BLaER1 treated with 17β-estradiol and CSF1 and Interleukin-3, amounts not matched to agents 10 nM and 100 nM (cell line): Measurements from ENCODE around the gene TSBP1.
"Not testable (repeated sequence)": the region's sequence is repeated elsewhere in the genome, so short reads cannot be mapped to it uniquely, and the experiment has no call there.

ENCODE experiments used
- H3K27ac ChIP-seq, 11 experiments: shearing (Covaris generic); formaldehyde crosslinking; 2 replicates each; pipeline ENCODE4 v1.8.1; 2022
- H3K27me3 ChIP-seq, 11 experiments: shearing (Covaris generic); formaldehyde crosslinking; 2 replicates each; pipeline ENCODE4 v1.8.1; 2022
- H3K36me3 ChIP-seq, 11 experiments: shearing (Covaris generic); formaldehyde crosslinking; 2 replicates each; pipeline ENCODE4 v1.8.1; 2022
- H3K4me1 ChIP-seq, 10 experiments: shearing (Covaris generic); formaldehyde crosslinking; 2 replicates each; pipeline ENCODE4 v1.8.1; 2022
- H3K4me2 ChIP-seq, 11 experiments: shearing (Covaris generic); formaldehyde crosslinking; 2 replicates each; pipeline ENCODE4 v1.8.1; 2022
- H3K4me3 ChIP-seq, 10 experiments: shearing (Covaris generic); formaldehyde crosslinking; 2 replicates each; pipeline ENCODE4 v1.8.1; 2022
- H3K9ac ChIP-seq, 11 experiments: shearing (Covaris generic); formaldehyde crosslinking; 2 replicates each; pipeline ENCODE4 v1.8.1; 2022
- H3K9me3 ChIP-seq, 11 experiments: shearing (Covaris generic); formaldehyde crosslinking; replicated peaks in 1 of 11; 2 replicates each; pipeline ENCODE4 v1.8.1; 2022
- H4K20me1 ChIP-seq, 11 experiments: shearing (Covaris generic); formaldehyde crosslinking; 2 replicates each; pipeline ENCODE4 v1.8.1; 2022
- Cebpa-rat ChIP-seq, 11 experiments: shearing (Covaris generic); IDR thresholded peaks; 2 replicates each; pipeline ENCODE4 v1.8.1; 2022

TSBP1 gene

GRCh38 chr6:32386040-32386439, 14.3 kb upstream of the TSBP1 start:
- H3K4me3 ChIP-seq: no peak overlapping the region
- peaks cover 0 to 18% (median 0%) of the 10 kb centered on the region in 10 experiments; a peak in 4 of 20 replicates for H3K4me1 ChIP-seq
- H3K36me3 ChIP-seq: no peaks in the 10 kb centered on the region
- TF ChIP-seq Cebpa-rat (IDR thresholded peaks at IDR 0.05): no peak
- no peak overlapping the region for H3K27ac ChIP-seq
- no peaks in the 10 kb centered on the region for H3K9me3 ChIP-seq
- H4K20me1 ChIP-seq: no peaks in the 10 kb centered on the region
- H3K9ac ChIP-seq: no peak overlapping the region
- no peak overlapping the region for H3K4me2 ChIP-seq
- no peaks in the 10 kb centered on the region for H3K27me3 ChIP-seq

DNA sequence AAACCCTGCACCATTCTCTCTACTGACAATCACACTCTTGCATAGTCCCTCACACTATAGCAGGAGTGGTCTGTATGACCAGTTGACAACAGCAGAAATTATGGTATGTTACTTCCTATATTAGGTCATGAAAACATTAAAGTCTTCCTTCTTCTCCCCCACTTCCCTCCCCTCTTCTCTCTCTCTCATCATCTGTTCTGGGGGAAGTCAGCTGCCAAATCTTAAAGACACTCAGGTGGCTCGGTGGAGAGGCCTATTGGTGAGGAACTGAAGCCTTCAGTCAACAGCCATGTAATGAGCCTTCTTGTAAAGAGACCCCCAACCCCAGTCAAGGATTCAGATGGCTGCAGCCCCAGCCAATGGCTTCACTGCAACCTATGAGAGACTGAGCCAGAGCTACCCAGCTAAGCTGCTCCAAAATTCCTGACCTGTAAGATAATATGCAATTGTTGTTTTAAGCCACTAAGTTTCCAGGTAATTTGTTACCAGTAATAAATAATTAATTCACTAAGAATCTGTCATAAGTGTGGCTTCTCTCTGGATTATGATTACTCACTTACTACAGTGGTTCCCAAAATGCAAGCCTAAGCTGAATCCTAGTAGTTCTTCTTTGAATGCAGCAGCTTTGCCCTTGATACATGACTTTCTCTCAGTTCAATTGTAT, 11.2 kb upstream of the TSBP1 start:
- H3K9me3 ChIP-seq: no peaks in the 10 kb centered on the region
- no peak overlapping the region for H3K27ac ChIP-seq
- TF ChIP-seq Cebpa-rat (IDR thresholded peaks at IDR 0.05): no peak
- no peaks in the 10 kb centered on the region for H3K27me3 ChIP-seq
- peak overlapping the region in 2 of 11 experiments; percentile 38 to 58; a peak in 4 of 22 replicates for H3K4me2 ChIP-seq
- peaks cover 0 to 16% (median 0%) of the 10 kb centered on the region in 10 experiments; a peak in 4 of 20 replicates for H3K4me1 ChIP-seq
- no peaks in the 10 kb centered on the region for H3K36me3 ChIP-seq
- no peak overlapping the region for H3K9ac ChIP-seq
- H3K4me3 ChIP-seq: no peak overlapping the region
- H4K20me1 ChIP-seq: no peaks in the 10 kb centered on the region

GRCh38 chr6:32379545-32379944, 7.8 kb upstream of the TSBP1 start:
- H3K4me2 ChIP-seq: no peak overlapping the region
- peaks cover 0 to 13% (median 0%) of the 10 kb centered on the region in 10 experiments; a peak in 5 of 20 replicates for H3K4me1 ChIP-seq
- no peaks in the 10 kb centered on the region for H4K20me1 ChIP-seq
- TF ChIP-seq Cebpa-rat (IDR thresholded peaks at IDR 0.05): no peak
- H3K27ac ChIP-seq: no peak overlapping the region
- H3K27me3 ChIP-seq: no peaks in the 10 kb centered on the region
- no peak overlapping the region for H3K9ac ChIP-seq
- H3K4me3 ChIP-seq: no peak overlapping the region
- no peaks in the 10 kb centered on the region for H3K36me3 ChIP-seq
- H3K9me3 ChIP-seq: no peaks in the 10 kb centered on the region

DNA sequence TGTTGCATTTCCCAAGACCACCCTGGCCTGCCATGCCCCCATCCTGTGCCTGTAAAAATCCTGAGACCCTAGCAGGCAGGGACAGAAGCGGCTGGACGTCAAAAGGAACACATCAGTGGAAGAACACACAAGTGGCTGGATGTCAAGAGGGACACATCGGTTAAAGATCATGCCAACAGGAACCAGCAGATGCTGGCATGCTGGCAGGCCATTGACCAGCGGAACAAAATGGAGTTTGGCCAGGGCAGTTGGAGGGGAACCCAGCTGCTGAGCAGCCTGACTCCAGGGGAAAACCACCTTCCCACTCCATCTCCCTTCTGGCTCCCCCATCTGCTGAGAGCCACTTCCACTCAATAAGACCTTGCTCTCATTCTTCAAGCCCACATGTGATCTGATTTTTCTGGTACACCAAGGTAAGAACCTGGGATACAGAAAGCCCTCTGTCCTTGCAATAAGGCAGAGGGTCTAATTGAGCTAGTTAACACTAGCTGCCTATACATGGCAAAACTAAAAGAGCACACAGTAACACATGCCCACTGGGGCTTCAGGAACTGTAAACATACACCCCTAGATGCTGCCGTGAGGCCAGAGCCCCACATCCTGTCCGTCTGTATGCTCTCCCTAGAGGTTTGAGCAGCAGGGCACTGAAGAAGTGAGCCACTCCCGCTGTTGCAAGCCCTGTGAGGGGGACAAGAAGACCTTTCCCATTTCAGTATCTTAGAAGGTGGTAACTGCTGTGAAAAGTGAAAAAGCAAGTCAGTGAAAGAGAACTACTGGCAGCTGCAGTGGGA, 4.2 kb upstream of the TSBP1 start:
- Histone ChIP-seq H3K4me2 (0 out of 22 replicates have a peak overlapping the region, but pooled peaks of 1 of the 11 experiments have one; percentile 4), H4K20me1 (no peaks in the 10 kb centered on the region), H3K4me3 (no peak overlapping the region), H3K9ac (no peak overlapping the region), H3K9me3 (no peaks in the 10 kb centered on the region), H3K4me1 (peaks cover 0 to 4% (median 0%) of the 10 kb centered on the region in 10 experiments; a peak in 1 of 20 replicates), H3K27me3 (no peaks in the 10 kb centered on the region), H3K27ac (no peak overlapping the region), H3K36me3 (no peaks in the 10 kb centered on the region)
- no peak for TF ChIP-seq Cebpa-rat (IDR thresholded peaks at IDR 0.05)

- Histone ChIP-seq H3K9ac (no peak overlapping the region), H3K9me3 (no peaks in the 10 kb centered on the region), H3K27me3 (no peaks in the 10 kb centered on the region), H3K4me2 (no peak overlapping the region), H3K27ac (no peak overlapping the region), H3K36me3 (no peaks in the 10 kb centered on the region), H3K4me3 (no peak overlapping the region), H3K4me1 (peaks cover 0 to 12% (median 5%) of the 10 kb centered on the region in 10 experiments; a peak in 10 of 20 replicates), H4K20me1 (no peaks in the 10 kb centered on the region)
- TF ChIP-seq Cebpa-rat (IDR thresholded peaks at IDR 0.05): no peak
Observed at GRCh38 chr6:32371229-32371628, 474 bp downstream of the TSBP1 start.

DNA sequence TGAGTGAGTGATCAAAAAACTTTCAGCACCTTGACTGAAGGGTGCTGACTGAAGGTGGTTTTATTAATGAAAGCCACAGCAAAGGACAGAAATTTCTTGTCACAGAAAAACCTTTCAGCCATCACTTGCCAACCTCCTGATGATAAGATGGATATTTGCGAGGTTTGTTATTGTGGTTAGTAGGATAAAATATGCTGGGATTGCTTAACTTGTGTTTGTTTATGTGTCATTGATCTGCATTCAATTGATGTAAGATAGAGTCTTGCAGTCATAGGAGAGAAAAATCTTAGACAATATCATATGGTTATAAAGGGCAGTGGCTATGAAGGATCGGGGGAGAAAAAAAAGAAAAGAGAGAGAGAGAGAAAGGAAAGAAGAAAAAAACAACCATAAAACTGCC, 1.2 kb downstream of the TSBP1 start:
- TF ChIP-seq Cebpa-rat (IDR thresholded peaks at IDR 0.05): no peak
- no peaks in the 10 kb centered on the region for H4K20me1 ChIP-seq
- H3K4me3 ChIP-seq: no peak overlapping the region
- no peak overlapping the region for H3K9ac ChIP-seq
- H3K36me3 ChIP-seq: no peaks in the 10 kb centered on the region
- H3K9me3 ChIP-seq: no peaks in the 10 kb centered on the region
- H3K4me2 ChIP-seq: no peak overlapping the region
- H3K27ac ChIP-seq: no peak overlapping the region
- H3K27me3 ChIP-seq: no peaks in the 10 kb centered on the region
- H3K4me1 ChIP-seq: peaks cover 0 to 10% (median 4%) of the 10 kb centered on the region in 10 experiments; a peak in 9 of 20 replicates

DNA sequence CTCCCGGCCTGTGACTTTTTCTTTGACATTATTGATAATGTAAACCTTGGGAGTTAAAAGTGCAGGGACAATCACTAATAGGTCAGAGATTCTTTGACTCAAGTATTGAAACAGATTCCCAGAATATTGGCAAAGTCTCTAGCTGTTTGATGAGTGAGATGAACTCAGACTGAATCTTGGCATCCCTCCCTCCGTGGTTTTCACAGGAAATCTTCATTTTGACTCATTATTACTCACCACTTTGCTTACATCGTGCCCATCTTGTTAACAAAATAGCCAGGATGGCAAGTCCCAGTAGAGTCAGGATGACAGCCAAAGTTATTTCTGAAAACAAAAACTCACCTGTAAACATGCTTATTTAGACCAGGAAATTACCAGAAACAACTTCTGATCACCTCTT, 2.0 kb downstream of the TSBP1 start:
- no peaks in the 10 kb centered on the region for H4K20me1 ChIP-seq
- peak overlapping the region in 4 of 11 experiments; percentile 12 to 56 (median 26); a peak in 5 of 22 replicates for H3K4me2 ChIP-seq
- H3K9ac ChIP-seq: no peak overlapping the region
- TF ChIP-seq Cebpa-rat (IDR thresholded peaks at IDR 0.05): no peak
- H3K9me3 ChIP-seq: peaks cover 0 to under 1% (median 0%) of the 10 kb centered on the region in 11 experiments; a peak in 1 of 22 replicates
- H3K27ac ChIP-seq: no peak overlapping the region
- H3K36me3 ChIP-seq: no peaks in the 10 kb centered on the region
- H3K4me3 ChIP-seq: no peak overlapping the region
- H3K27me3 ChIP-seq: no peaks in the 10 kb centered on the region
- peaks cover 0 to 10% (median 4%) of the 10 kb centered on the region in 10 experiments; a peak in 9 of 20 replicates for H3K4me1 ChIP-seq

GRCh38 chr6:32367644-32368043, 4.1 kb downstream of the TSBP1 start:
- H4K20me1 ChIP-seq: no peaks in the 10 kb centered on the region
- no peaks in the 10 kb centered on the region for H3K36me3 ChIP-seq
- peaks cover 0 to 10% (median 4%) of the 10 kb centered on the region in 10 experiments; a peak in 9 of 20 replicates for H3K4me1 ChIP-seq
- no peak overlapping the region for H3K4me2 ChIP-seq
- peaks cover 0 to 8% (median 0%) of the 10 kb centered on the region in 11 experiments; a peak in 2 of 22 replicates for H3K9me3 ChIP-seq
- no peaks in the 10 kb centered on the region for H3K27me3 ChIP-seq
- H3K9ac ChIP-seq: no peak overlapping the region
- no peak for TF ChIP-seq Cebpa-rat (IDR thresholded peaks at IDR 0.05)
- no peak overlapping the region for H3K27ac ChIP-seq
- H3K4me3 ChIP-seq: no peak overlapping the region

DNA sequence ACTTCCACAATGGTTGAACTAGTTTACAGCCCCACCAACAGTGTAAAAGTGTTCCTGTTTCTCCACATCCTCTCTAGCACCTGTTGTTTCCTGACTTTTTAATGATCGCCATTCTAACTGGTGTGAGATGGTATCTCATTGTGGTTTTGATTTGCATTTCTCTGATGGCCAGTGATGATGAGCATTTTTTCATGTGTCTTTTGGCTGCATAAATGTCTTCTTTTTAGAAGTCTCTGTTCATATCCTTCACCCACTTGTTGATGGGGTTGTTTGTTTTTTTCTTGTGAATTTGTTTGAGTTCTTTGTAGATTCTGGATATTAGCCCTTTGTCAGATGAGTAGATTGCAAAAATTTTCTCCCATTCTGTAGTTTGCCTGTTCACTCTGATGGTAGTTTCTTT, 12.5 kb downstream of the TSBP1 start:
- not testable (repeated sequence) for H3K9me3 ChIP-seq, H3K9ac ChIP-seq, H3K4me3 ChIP-seq, H4K20me1 ChIP-seq, H3K4me2 ChIP-seq, H3K27ac ChIP-seq, H3K4me1 ChIP-seq, H3K27me3 ChIP-seq, H3K36me3 ChIP-seq

- H3K4me3 ChIP-seq, H3K27me3 ChIP-seq, H3K4me2 ChIP-seq, H3K27ac ChIP-seq, H3K36me3 ChIP-seq, H3K9me3 ChIP-seq, H3K4me1 ChIP-seq, H3K9ac ChIP-seq, H4K20me1 ChIP-seq: not testable (repeated sequence)
Observed at GRCh38 chr6:32358548-32358947, 13.2 kb downstream of the TSBP1 start.
